NAMALWA (cell line): Measurements from ENCODE around the gene DHRS3.

ENCODE experiments used
- DNase-seq: peaks from one replicate; pipeline ENCODE4 v3.0.0-alpha.2; 2015; ENCODE audit warnings: low spot score

Gene DHRS3

DNA sequence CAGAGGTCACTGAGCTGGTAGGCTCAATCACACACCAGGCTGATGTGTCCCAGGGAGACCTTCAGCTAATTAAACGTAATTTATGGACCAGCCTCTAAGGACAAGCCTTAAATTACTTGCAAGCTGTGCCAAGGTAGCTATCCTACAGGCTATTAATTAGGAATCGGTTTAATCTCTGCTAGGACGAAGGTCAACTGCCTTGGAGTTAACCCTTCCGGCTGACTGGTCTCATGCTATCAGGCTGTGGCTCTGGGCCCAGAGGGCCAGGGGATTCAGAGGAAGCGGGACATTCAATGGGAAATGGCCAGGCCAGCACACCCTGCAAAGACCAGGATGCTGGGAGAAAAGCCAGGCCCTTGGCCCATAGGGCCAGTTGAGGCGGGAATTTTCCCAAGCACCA is 19.0 kb downstream of the DHRS3 start:
- no peak for DNase-seq

DNA sequence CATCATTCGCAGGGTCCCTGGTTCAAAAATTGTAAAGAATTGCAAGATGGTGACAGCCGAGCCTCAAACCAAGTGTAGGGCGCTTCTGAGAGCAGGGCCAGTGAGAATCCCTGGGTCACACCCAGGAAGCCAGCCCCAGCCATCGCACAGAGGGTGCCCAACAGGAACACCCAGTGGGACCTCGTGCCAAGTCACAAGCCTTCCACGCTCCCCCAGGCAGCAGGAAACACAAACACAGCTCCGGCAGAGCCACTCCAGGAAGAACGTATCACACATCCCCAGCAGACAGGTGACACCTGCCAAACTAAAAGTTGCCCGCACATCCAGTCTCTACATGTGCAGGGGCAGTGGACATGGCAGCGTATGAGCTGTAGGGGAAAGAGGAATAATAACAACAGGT is 20.2 kb downstream of the DHRS3 start:
- DNase-seq: no peak

DNA sequence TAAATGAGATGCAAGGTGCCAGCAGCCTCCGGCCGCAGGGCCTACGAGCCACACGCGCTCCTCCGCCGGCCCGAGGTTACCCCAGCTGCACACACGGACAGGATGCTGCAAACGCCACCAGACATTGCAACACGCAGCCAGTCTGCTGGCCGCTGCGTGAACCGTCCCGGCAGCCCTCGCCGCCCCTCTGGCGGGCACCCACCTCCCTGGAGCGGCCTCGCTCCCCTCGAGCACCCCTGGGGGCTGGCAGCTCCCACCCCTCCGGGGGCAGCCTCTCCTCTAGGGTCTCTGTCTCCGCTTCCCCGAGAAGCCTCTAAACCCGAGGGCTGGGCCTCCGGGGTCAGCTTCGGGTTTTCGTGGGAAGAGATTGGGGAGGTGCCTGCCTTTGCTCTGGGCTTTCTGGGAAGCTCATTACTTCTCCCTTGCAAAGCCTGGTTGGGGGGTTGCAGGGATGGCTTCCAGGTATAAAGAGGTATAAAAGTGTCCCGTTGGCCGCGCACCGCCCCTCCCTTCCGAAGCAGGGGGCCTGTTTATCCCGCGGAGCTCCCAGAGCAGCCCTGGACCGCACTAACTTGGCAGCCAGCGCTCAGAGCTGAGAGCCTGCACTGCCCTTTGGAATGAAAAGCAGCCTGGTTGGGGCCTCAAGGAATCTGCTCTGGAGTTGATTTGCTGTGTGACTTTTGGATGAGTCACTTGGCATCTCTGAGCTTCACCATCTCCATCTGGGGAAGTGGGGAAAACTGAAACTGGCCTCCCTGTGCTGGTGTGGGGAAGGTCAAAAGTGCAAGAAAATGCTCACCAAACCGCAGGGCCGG is 21.8 kb downstream of the DHRS3 start:
- DNase-seq: no peak

DNA sequence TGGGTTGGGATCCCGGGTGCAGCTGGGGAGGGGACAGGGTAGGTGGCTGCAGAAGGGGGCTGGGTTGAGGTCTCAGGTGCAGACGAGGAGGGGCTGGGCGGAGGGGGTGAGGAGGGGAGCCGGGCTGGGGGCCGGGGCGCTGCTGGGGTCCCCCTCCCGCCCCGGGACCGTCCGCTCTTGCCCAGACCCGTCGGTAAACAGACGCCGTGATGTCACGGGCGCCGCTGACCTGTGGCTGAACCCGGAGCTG is 22.3 kb downstream of the DHRS3 start:
- no peak for DNase-seq

DNA sequence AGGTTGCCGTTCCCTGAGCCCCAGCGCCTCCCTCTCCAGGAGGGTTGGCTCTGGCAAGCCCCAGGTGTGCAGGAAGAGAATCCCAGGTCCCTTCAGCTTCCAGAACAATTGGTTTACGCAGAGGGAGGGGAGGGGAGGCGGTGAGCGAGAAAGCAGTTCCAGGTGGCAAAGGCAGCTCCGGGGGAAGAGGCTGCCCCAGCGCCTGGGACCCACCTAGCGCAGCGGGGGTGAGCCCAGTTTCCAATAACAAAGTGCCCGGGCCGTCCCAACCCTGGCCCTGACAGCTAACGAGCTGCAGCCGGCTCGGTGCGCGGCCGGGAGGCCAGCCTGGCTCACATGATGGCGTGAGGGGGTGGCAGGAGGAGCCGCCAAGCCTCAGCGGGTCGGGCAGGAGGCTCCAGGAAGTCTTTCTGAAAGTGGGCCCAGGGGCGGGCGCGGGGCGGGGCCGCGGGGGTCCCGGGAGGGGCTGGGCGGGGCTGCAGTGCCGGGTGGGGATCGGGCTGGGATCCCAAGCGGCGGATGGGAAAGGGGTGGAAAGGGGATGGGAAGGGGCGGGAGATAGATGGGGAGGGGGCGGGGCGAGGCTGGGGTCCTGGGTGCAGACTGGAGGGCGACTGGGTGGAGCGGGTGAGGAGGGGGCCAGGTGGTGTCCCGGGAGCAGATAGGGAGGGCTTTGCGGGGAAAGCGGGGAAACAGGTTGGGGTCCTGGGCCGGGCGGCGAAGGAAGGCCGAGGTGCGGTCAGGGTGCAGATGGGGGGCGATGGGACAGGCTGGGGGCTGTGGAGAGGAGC is 22.8 kb downstream of the DHRS3 start:
- no peak for DNase-seq

DNA sequence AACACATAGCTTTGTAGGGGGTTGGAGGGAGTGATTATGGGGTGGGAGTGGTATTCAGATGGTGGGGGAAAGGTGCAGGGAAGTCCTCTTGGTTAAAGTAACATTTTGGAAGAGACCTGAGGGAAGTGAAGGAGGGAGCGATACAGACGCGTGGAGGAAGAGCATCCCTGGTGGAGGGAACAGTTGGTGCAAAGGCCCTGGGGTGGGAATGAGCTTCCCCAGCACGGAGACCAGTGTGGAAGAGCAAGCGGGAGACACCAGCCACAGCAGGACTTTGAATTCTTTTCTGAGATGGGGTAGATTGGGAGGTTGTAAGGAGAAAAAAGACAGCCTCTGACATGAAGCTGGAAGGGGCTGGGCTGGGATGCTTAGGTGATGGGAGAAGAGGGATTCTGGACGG is 23.5 kb downstream of the DHRS3 start:
- DNase-seq: no peak

DNA sequence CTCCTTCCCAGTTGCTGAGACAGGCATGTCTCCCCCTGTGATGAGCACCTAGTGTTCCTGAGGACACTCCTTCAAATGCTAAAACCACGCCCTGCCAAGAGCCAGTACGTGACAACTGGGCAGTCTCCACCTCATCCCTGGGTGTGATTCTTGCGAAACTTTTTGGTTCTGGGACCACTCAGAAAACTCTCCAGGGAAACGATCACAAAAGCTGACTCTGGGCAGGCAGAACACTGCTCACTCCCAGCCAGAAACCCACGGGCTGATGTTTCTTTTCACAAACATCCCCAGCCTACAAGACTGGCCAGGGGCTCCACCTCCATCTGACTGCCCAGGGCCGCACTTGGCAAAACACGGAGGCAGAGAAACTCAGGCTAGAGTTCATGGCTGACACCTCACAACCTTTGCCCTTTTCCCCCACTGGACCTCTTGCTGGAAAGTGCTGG is 24.4 kb downstream of the DHRS3 start:
- no peak for DNase-seq

DNA sequence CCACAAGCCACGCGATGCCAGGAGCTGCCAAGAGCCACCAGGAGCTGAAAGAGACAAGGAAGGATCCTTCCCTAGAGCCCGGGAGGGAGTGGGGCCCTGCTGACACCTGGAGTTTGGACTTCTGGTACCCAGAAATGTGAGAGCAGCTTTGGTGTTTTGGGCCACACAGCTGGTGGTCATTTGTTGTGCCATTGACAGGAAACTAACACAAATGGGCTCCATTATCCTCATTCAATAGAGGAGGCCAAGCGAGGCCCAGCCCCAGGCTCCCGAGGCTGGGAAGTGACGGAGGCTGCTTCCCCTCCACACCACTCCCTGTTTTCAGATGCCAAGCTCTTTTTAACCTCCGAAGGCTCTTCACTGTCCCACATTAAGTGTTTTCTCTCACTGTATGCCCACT is 25.5 kb downstream of the DHRS3 start:
- no peak for DNase-seq

DNA sequence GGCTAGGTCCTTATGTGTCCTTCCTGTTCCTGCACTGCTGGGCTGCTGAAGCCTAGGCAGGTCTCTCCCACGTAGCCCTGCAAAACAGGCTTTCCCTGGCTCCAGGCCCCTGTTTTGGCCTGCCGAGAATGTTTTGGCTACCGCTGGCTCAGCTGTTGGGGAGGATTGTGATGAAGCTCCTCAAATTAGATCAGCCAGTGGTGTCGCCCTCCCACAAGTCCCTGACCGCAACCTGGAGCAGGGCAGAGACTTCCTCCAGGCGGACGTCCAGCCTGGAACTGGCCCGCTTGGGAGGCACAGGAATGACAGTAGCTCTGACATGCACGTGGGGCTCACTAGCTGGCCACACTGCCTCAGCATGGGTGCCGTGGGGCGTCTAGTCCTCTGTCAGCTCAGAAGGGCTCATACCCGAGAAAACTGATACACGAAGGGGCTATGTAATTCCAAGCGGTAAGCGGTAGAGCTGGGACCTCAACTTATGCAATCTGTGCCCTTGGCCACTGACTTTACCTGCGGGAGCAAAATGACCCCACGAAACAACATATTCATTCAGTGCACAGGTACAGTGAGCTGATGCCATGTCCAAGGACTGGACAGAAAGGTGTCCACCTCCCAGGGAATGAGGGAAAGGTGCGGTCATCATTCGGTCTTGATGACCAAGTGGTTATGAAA is 26.6 kb downstream of the DHRS3 start:
- no peak for DNase-seq

DNA sequence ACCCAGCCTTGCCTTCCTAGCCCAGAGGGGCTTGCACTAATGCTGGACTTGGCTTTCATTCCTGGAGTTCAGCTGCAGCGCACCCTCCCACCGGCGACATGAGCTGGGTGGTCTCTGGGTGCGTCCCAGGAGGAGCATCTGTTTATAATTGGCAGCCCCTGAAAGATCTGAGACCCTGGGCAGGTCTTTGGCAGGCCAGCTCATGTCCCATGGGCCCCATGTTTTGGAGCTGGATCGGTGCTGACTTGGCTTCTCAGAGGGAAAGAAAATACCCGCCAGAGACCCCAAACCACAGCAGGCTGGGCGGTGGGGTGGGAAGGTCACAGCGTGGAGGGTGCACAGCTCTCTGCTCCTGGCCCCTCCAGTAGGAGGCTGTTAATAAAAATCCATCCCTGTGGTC is 29.3 kb downstream of the DHRS3 start:
- no peak for DNase-seq

DNA sequence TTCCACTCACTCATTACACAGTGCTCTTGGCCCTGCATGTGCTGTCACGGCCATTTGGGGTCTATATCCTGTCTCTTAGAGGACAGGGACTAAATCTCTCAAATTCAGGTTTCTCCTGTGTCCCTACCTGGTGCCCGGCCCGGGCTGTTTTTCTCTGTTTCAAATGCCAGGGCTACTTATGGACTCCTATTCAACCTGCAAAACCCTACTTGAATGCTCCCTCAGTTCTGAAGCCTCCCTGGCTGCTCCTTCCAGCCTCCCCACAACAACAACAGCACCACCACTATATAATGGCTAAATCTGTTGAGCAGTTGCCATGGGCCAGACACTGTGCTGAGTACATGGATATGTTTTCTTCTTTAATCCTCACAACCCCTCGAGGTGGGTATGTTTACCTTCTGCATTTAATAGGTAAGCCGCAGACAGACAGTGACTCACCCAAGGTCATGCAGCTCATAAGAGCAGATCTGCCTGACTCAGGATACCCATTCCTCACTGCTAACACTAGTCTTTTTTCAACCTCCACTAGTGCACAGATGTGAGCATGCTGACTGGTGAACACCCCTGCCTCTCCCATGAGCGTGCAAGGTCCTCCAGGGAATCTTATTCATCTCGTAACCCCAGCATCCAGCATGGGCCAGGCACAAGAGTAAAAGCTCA is 29.9 kb downstream of the DHRS3 start:
- DNase-seq: no peak

DNA sequence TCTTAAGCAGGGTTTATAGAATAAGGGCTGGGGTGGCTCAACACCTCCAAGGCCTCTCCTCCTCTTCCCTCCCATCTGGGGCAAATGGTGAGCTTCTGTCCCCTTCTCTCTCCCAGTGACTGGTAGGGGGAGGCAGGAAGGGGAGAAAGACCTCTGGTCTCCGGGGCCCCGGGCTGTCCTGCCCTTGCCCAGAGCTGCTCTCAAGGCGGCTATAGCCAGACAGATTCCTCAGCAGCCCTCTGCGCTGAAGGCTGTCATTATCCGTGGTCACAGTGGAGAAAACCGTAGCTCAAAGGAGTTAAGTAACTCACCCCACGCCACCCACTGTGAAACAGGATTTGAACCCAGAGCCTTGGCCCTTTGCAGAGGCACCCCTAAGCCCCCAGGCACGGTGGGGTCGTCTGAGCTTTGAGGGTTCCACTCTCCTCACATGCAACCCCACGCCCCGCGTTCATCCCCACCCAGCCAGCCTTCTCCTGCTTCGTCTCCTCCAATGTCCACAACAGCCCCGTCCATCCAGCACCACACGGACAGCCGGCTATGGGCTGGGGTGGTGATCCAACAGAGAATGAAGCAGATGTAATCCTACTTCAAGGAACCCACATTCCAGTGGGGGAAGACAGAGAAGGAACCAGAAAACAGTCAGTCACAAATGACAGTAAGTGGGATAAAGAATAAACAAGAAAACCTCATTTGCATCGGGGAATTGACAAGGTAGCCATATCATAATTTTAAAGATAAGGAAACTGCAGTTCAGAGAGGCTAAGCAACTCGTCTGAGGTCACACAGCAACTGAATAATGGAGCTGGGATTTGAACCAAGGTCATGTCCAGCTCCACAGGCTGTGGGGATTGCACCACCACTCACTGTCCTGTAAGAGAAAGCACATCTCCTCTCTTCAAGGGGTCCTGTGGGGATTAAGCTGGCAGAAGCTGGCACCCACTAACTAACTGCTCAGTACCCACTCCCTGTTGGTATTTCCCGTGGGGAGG is 31.8 kb downstream of the DHRS3 start:
- no peak for DNase-seq

DNA sequence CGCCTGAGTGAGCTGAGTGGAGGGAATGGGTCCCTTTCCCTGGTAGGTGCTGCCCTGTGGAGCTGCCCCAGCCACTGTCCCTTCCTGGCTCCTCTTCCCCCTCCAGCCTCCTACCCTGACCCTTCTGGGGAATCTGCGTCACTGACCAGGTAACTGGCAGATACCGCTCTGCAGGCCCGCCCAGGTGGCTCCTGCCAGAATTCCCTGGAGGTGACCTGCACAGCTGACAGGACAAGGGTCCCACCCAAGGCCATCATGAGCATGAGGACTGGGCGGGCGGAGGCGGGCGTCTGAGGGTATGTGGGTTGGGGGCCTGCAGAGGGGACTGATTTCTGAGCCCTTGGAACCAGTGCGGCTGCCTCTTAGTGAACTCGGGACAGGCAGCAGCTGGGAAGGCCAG is 32.5 kb downstream of the DHRS3 start:
- DNase-seq: no peak

DNA sequence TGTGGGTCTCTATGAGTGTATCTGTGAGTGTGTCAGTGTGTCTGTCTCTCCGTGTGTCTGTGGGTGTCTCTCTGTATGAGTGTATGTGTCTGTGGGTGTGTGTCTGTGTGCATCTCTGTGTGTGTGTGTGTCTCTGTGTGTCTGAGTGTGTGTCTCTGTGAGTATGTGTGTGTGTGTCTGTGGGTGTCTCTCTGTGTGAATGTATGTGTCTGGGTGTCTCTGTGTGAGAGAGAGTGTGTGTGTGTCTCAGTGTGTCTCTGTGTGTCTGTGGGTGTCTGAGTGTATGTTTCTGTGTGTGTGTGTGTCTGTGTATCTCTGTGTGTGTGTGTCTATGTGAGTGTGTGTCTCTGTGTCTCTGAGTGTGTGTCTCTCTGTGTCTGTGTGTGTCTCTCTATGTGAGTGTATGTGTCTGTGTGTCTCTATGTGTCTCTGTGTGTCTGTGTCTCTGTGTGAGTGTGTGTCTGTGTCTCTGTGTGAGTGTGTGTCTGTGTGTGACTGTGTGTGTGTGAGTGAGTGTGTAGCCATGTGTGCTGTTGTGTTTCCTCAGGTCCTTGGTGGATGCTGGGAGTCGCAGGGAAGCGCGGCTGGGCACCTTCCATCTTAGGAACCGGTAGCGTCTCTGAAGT is 33.0 kb downstream of the DHRS3 start:
- DNase-seq: no peak

DNA sequence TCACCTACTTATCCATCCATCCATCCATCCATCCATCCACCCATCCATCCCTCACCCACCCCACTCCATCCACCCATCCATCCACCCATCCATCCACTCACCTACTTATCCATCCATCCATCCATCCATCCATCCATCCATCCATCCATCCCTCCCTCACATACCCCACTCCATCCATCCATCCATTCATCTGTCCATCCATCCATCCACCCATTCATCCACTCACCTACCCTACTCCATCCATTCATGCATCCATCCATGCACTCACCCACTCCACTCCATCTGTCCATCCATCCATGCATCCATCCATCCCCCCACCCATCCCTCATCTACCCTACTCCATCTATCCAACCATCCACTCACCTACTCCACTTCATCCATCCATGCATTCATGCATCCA is 34.5 kb downstream of the DHRS3 start:
- DNase-seq: no peak

DNA sequence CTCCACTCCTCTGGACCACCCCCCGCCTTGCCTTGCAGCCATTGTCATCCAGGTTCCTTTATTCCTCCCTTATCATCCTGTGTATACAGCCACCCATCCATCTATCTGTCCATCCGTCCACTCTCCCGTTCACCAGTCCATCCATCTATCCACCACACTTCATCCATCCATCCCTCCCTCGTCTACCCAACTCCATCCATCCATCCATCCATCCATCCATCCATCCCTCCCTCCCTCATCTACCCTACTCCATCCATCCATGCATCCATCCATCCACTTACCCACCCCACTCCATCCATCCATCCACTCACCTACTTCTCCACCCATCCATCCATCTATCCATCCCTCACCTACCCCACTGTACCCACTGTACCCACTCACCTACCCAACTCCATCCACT is 35.4 kb downstream of the DHRS3 start:
- no peak for DNase-seq

DNA sequence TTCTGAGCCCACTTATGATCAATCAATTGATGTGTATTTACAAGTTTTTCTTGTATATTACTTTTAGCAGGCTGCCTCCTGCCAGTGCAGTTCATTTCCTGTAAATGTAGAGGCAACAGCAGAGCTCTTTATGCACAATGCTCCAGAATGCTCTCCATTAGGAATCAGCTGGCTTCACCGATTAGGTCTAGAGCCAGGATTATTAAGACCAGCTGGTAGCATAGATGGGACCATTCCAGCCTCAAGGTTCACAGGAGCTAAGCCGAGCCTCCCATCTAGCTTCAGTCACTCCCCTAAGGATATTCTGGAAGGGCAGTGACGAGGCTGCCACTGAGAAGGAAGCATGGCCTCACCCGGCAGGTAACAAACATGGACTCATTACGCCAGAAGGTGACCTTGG is 36.8 kb downstream of the DHRS3 start:
- no peak for DNase-seq

DNA sequence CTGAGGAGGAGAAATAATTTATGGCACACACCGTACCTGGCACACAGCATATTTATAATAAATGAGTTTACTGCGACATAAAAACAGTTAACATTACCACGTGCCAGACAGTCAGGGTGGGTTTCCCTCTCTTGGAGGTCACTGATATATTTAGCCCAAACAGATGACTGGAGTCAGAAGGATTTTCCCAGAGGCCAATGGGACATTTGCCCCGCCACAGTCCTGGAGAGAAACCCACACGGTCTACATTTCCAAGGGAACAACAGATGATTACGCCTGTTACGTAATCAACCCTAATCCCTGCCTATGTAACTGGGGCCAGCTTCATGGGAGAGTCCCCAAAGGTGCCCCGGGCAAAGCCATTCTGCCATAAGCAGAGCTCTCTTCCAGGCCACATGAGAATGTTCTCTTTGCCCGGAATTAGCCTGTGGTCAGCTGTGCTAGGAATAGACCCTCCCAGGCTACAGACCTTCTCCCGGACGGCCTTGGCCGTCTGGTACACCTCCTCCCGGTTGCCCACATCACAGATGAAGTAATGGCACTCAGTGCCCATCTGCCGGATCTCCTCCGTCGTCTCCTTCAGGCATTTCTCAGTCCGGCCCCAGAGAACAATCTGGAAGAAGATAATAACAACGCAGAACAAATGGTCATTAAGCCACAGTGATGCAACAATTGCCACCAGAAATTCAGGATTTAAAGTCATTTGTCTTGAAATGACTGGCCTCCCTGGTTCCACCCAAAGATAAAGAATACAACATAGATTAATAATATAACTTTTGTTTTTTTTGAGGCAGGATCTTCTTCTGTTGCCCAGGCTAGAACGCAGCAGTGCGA is 37.7 kb downstream of the DHRS3 start:
- DNase-seq: no peak

DNA sequence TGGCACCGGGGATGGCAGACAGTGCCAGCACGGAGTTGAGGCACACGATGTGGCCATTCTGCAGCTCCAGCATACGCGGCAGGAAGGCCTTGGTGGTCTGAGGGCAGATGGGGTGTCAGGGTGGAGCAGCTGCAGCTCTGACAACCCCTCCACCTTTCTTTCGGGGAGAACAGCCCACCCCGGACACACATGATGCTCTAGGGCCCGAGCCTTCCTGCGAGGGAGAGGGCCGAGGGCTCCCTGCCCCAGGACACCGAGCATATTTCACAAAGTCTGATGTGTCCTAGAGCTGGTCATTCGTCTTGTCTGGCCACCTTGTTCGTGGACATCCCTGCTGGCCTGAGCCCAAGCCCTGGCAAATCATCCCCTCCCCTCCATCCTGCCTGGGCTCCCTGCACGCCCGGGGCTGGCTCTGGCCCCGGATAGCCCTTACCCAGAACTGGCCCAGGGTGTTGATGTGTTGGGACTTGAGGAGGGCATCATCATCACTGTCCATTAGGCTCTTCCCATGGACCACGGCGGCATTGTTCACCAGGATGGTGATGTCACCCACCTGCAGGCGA is 39.1 kb downstream of the DHRS3 start:
- no peak for DNase-seq

DNA sequence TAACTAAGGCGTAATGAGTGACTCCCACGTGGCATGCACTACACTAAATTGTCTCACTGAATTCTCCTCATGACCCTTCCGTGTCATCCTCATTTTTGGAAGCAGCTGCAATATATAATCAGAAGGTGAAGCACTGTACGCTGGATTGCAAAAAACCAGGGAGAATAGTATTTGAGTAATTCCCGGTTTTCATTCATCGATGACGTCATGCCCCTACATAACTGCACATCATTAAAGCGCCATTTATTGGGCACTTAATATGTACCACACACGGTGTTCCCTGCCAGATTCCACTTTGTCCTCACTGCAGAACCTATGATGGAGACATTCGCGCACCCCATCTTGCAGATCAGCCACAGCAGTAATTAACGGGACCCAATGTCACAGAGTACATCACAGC is 41.0 kb downstream of the DHRS3 start:
- no peak for DNase-seq
